HUDEP-2 (cell line): ENCODE data around the gene CSNK1A1.
"Not testable (repeated sequence)": the region's sequence is repeated elsewhere in the genome, so short reads cannot be mapped to it uniquely, and the experiment has no call there.

ENCODE experiments used
- DNase-seq, 76 experiments: peaks; one replicate each; lab custom pipeline; 2025; ENCODE audit not compliant: unreplicated experiment in 76 of 76; lab: John Stamatoyannopoulos, UW

Gene CSNK1A1

GRCh38 chr5:149464796-149465489 lies 86.3 kb downstream of the CSNK1A1 start:
- DNase-seq = no peak

- DNase-seq = not testable (repeated sequence)
Measured at GRCh38 chr5:149461907-149462306, 89.3 kb downstream of the CSNK1A1 start.

GRCh38 chr5:149459891-149460290 lies 91.3 kb downstream of the CSNK1A1 start:
- no peak for DNase-seq

- no peak for DNase-seq
Measured at GRCh38 chr5:149457393-149457763, 93.9 kb downstream of the CSNK1A1 start.

GRCh38 chr5:149456597-149457392 lies 94.4 kb downstream of the CSNK1A1 start:
- peak in 72 of 76 experiments; percentile 5 to 89 (median 68) for DNase-seq

GRCh38 chr5:149455889-149456409 lies 95.3 kb downstream of the CSNK1A1 start:
- DNase-seq = peak in 7 of 76 experiments; percentile 6 to 32 (median 15)

- no peak for DNase-seq
Measured at GRCh38 chr5:149453618-149454415, 97.4 kb downstream of the CSNK1A1 start.

- DNase-seq = no peak
Measured at GRCh38 chr5:149452665-149453617, 98.3 kb downstream of the CSNK1A1 start.

- peak in 1 of 76 experiments; percentile 7 for DNase-seq
Measured at GRCh38 chr5:149452007-149452664, 99.1 kb downstream of the CSNK1A1 start.

GRCh38 chr5:149450199-149450598 lies 101.0 kb downstream of the CSNK1A1 start:
- no peak for DNase-seq

GRCh38 chr5:149448831-149449714 lies 102.2 kb downstream of the CSNK1A1 start:
- peak in 26 of 76 experiments; percentile 4 to 49 (median 24) for DNase-seq

- no peak for DNase-seq
Measured at GRCh38 chr5:149448431-149448830, 102.8 kb downstream of the CSNK1A1 start.

- no peak for DNase-seq
Measured at GRCh38 chr5:149447373-149448367, 103.6 kb downstream of the CSNK1A1 start.

GRCh38 chr5:149446794-149447193 lies 104.4 kb downstream of the CSNK1A1 start:
- not testable (repeated sequence) for DNase-seq

- DNase-seq = no peak
Measured at GRCh38 chr5:149445739-149446369, 105.4 kb downstream of the CSNK1A1 start.

- no peak for DNase-seq
Measured at GRCh38 chr5:149445343-149445738, 105.9 kb downstream of the CSNK1A1 start.

- DNase-seq = not testable (repeated sequence)
Measured at GRCh38 chr5:149444430-149444829, 106.8 kb downstream of the CSNK1A1 start.
